A549 (cell line): ENCODE measurements around the gene ITIH4. TPM values are rescaled to one million over a fixed set of nuclear protein-coding genes. Genes with fewer than 3 reads are reported as not detected.

Source experiments
- ATAC-seq, 2 experiments: fragments of 200-7000 bp in 1 of 2; fragments of >200 bp in 1 of 2; cut with Nextera tagmentation in 1 of 2; cut with Tn5 transposase in 1 of 2; 3 replicates each; pipeline versions ENCODE4 v1.8.0 to v1.9.1; 2018 to 2020; ENCODE audit warnings: mild to moderate bottlenecking in 1 of 2, moderate library complexity in 1 of 2
- CTCF ChIA-PET: fragments of 300-600 bp; sonication (Branson Sonifier 250); formaldehyde crosslinking; extraction: SDS; loops from one replicate; lab custom pipeline; 2021; ENCODE audit warnings: antibody characterized with exemption, inconsistent platforms; lab: Yijun Ruan, JAX
- POLR2A ChIA-PET: fragments of 350-600 bp; formaldehyde crosslinking; extraction: SDS; loops from one replicate; lab custom pipeline; 2021; ENCODE audit warnings: antibody characterized with exemption, inconsistent platforms; lab: Yijun Ruan, JAX
- DNase-seq, 2 experiments: peaks; one replicate each; pipeline versions ENCODE4 v3.0.0 to v3.0.0-alpha.2; 2011 to 2016; ENCODE audit warnings: low read depth in 1 of 2, low spot score in 1 of 2
- FAIRE-seq: peaks from 2 replicates; lab custom pipeline; 2011; peaks lifted over from hg19 to GRCh38; lab: Jason Lieb, UNC
- H3K27ac ChIP-seq, 2 experiments: fragments of >200 bp; sonication (Bioruptor Twin); formaldehyde crosslinking; 3 replicates each; pipeline ENCODE4 v1.5.1; 2016 to 2017
- H3K4me1 ChIP-seq: fragments of >200 bp; sonication (Bioruptor Twin); formaldehyde crosslinking; 3 replicates; pipeline ENCODE4 v1.6.1; 2016
- H3K4me2 ChIP-seq: fragments of >200 bp; sonication (Bioruptor Twin); formaldehyde crosslinking; 3 replicates; pipeline ENCODE4 v1.6.1; 2016
- H3K4me3 ChIP-seq: fragments of >200 bp; sonication (Bioruptor Twin); formaldehyde crosslinking; 3 replicates; pipeline ENCODE4 v1.5.1; 2016
- H3K9me3 ChIP-seq: fragments of >200 bp; sonication (Bioruptor Twin); formaldehyde crosslinking; 3 replicates; pipeline ENCODE4 v1.6.1; 2016
- EHF ChIP-seq: fragments of 250-450 bp; sonication (Bioruptor Pico); IDR thresholded peaks from 2 replicates; pipeline ENCODE4 v1.5.0; 2020; ENCODE audit warnings: mild to moderate bottlenecking
- EP300 ChIP-seq, 2 experiments: fragments of >200 bp; sonication (Bioruptor Twin); formaldehyde crosslinking; IDR thresholded peaks; 2 replicates in 1 of 2; 3 replicates in 1 of 2; pipeline ENCODE4 v1.6.1; 2016 to 2017
- FOSB ChIP-seq: fragments of 250-450 bp; sonication (Bioruptor Pico); IDR thresholded peaks from 2 replicates; pipeline ENCODE4 v1.5.0; 2020; ENCODE audit warnings: mild to moderate bottlenecking, moderate library complexity
- HES2 ChIP-seq: fragments of >200 bp; sonication (Bioruptor Twin); formaldehyde crosslinking; IDR thresholded peaks from 2 replicates; pipeline ENCODE4 v1.6.1; 2016
- HEYL ChIP-seq: fragments of 250-450 bp; sonication (Bioruptor Pico); IDR thresholded peaks from 2 replicates; pipeline ENCODE4 v1.8.0; 2021; ENCODE audit warnings: mild to moderate bottlenecking, moderate library complexity
- HOXB13 ChIP-seq: fragments of 250-450 bp; sonication (Bioruptor Pico); IDR thresholded peaks from 2 replicates; pipeline ENCODE4 v1.5.0; 2020; ENCODE audit warnings: low read depth, mild to moderate bottlenecking, moderate library complexity
- HOXB5 ChIP-seq: fragments of 250-450 bp; sonication (Bioruptor Pico); IDR thresholded peaks from 2 replicates; pipeline ENCODE4 v1.5.0; 2020; ENCODE audit warnings: mild to moderate bottlenecking, moderate library complexity
- MAFK ChIP-seq: fragments of 450-650 bp; IDR thresholded peaks from 2 replicates; pipeline ENCODE4 v1.6.1; 2014; ENCODE audit not compliant: partially characterized antibody
- MAX ChIP-seq: IDR thresholded peaks from 2 replicates; pipeline ENCODE4 v1.6.1; 2012
- MAZ ChIP-seq: fragments of 150-350 bp; IDR thresholded peaks from 2 replicates; pipeline ENCODE4 v1.6.1; 2014; ENCODE audit warnings: antibody characterized with exemption, low read depth, low read length, borderline replicate concordance
- NFE2L2 ChIP-seq: fragments of 150-350 bp; conservative IDR thresholded peaks from 2 replicates; pipeline ENCODE4 v1.6.1; 2014; ENCODE audit warnings: low read length
- POLR2A ChIP-seq: IDR thresholded peaks from 2 replicates; pipeline ENCODE4 v1.6.1; 2012; ENCODE audit warnings: mild to moderate bottlenecking, low read length
- RARB ChIP-seq: fragments of 250-450 bp; sonication (Bioruptor Pico); IDR thresholded peaks from 2 replicates; pipeline ENCODE4 v1.8.0; 2021; ENCODE audit warnings: mild to moderate bottlenecking, moderate library complexity
- REST ChIP-seq: fragments of 200-600 bp; sonication (generic); IDR thresholded peaks from 2 replicates; pipeline ENCODE4 v1.6.1; 2016; ENCODE audit warnings: antibody characterized with exemption, mild to moderate bottlenecking, moderate library complexity
- RFX5 ChIP-seq: fragments of 450-650 bp; IDR thresholded peaks from 2 replicates; pipeline ENCODE4 v1.7.1; 2014; ENCODE audit warnings: antibody characterized with exemption, mild to moderate bottlenecking, moderate library complexity
- SMC3 ChIP-seq: fragments of >200 bp; sonication (Bioruptor Twin); formaldehyde crosslinking; IDR thresholded peaks from 3 replicates; pipeline ENCODE4 v1.6.1; 2018; ENCODE audit warnings: inconsistent platforms
- SREBF2 ChIP-seq: fragments of 450-650 bp; IDR thresholded peaks from 2 replicates; pipeline ENCODE4 v1.6.1; 2014; ENCODE audit warnings: mild to moderate bottlenecking, moderate library complexity
- TFCP2L1 ChIP-seq: fragments of 250-450 bp; sonication (Bioruptor Pico); IDR thresholded peaks from 2 replicates; pipeline ENCODE4 v1.5.0; 2021; ENCODE audit warnings: mild to moderate bottlenecking
- USF2 ChIP-seq: fragments of 450-650 bp; IDR thresholded peaks from 2 replicates; pipeline ENCODE4 v1.6.1; 2014; ENCODE audit warnings: antibody characterized with exemption
- WGBS: methylation state at CpG from one replicate; pipeline ENCODE4 v1.1.6; 2017; ENCODE audit errors: missing lambda C conversion rate; 5-methylcytosine and 5-hydroxymethylcytosine counted together
- polyA plus RNA-seq, 4 experiments: library from polyadenylated mRNA; depleted of rRNA in 3 of 4; stranded (reverse); fragments of >200 nt; fragmentation: RNase III in 1 of 4; extraction: RNeasy Plus Mini Kit Qiagen cat#74134 plus additional on column Dnase treatment in 1 of 4; gene quantifications; 2 replicates in 3 of 4; 3 replicates in 1 of 4; pipeline ENCODE4 v1.2.3, GENCODE V29; 2011 to 2017

The ITIH4 gene
- polyA plus RNA-seq, 2 of the 4 experiments (the other 2 are of a cell fraction): 0.88 to 0.89 TPM

- TF ChIP-seq REST: no peak
- TF ChIP-seq MAZ: no peak
- no peak for TF ChIP-seq NFE2L2
- TF ChIP-seq RARB (CRISPR knock-in tag): no peak
- TF ChIP-seq SMC3: no peak
- no peak for TF ChIP-seq HES2
- TF ChIP-seq, all 56 proteins: peak for 0
Observed at GRCh38 chr3:52809149-52809548, 21.3 kb downstream of the ITIH4 start (continued).

GRCh38 chr3:52805270-52806039, 25.0 kb downstream of the ITIH4 start:
- CTCF ChIA-PET: interaction anchor here (0.6 kb wide), 2 partner anchors 69 to 79 kb away, joined by 3 read pairs; no protein-coding TSS in a partner anchor
- TF ChIP-seq MAFK (no peak), HEYL (CRISPR knock-in tag) (no peak), HOXB5 (no peak), HES2 (no peak), EP300 (IDR thresholded peaks at IDR 0.05) (no peak), RFX5 (no peak), HOXB13 (CRISPR knock-in tag) (no peak), SREBF2 (no peak), MAX (no peak), TFCP2L1 (CRISPR knock-in tag) (no peak), EHF (no peak), POLR2A (no peak), USF2 (no peak)
- Histone ChIP-seq H3K4me1 (no peaks in the 10 kb centered on the region), H3K4me2 (no peak overlapping the region), H3K4me3 (no peak overlapping the region), H3K9me3 (no peaks in the 10 kb centered on the region), H3K27ac (no peak overlapping the region)
- no peak for ATAC-seq
- no peak for FAIRE-seq
- POLR2A ChIA-PET: no interaction called here
- WGBS: 86% methylated on average over 9 of the region's 19 CpGs
- no peak for DNase-seq

GRCh38 chr3:52801839-52802238, 28.6 kb downstream of the ITIH4 start:
- H3K27ac ChIP-seq: no peak overlapping the region
- WGBS: 50% methylated on average over 5 of the region's 5 CpGs

More at GRCh38 chr3:52801839-52802238, 28.6 kb downstream of the ITIH4 start:
- no peak for FAIRE-seq
- Histone ChIP-seq H3K4me1 (no peaks in the 10 kb centered on the region), H3K4me2 (no peak overlapping the region)
- no peak for TF ChIP-seq FOSB (CRISPR knock-in tag)
- TF ChIP-seq HEYL (CRISPR knock-in tag): no peak
- TF ChIP-seq RFX5: no peak
- TF ChIP-seq, all 56 proteins: peak for 0
- POLR2A ChIA-PET: no interaction called here
- Histone ChIP-seq H3K4me3 (no peak overlapping the region), H3K9me3 (no peaks in the 10 kb centered on the region)
- no peak for DNase-seq
- CTCF ChIA-PET: no interaction called here
- ATAC-seq: no peak
